Measurements from ENCODE around the gene PIGQ. TPM values are rescaled to one million over a fixed set of nuclear protein-coding genes. Genes with fewer than 3 reads are reported as not detected.

The PIGQ gene
- total and polyA plus RNA-seq, 2 experiments from 2014 or later, result 30.2 to 62.3 TPM

DNA sequence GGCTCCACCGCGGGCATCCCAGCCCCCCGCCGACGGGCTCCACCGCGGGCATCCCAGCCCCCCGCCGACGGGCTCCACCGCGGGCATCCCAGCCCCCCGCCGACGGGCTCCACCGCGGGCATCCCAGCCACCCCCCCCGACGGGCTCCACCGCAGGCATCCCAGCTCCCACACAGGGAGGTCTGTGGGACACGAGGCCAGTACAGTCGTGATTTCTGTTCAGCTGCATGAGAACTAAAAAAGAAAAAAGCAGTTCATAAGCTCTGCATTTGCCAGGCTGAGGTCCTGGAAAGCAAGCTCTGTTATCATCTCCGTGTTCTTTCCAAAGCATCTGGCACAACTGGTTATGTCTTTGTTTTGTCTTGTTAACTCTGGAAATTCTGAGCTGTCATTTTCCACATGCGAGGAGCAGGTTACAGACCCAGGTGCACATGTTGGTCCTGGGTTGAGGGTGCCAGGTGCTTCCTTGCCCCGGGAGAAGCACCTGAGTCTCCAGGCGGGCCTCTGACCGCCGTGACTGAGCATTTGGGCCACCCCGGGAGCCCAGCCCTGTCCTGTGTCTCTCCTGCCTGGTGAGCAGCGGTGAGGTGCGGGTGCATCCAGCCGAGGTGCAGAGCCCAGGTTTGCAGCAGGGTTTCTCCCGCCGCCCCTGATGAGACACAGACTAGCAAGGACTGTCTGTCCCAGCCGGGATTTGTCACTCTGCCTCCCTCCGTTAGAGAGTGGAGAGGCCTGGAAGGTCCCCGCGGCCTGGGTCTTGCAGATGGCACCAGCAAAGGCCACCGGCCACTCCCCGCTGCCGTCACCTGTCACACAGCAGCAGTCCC is 51.1 kb downstream of the PIGQ start:
- Histone ChIP-seq H2AFZ (no peak overlapping the region), H3K4me1 (ENCODE audit: insufficient read depth) (peaks cover 12% of the 10 kb centered on the region; the same call in 1 of the 2 replicates), H4K20me1 (replicated peaks; ENCODE audit: insufficient read depth) (peaks cover 10% of the 10 kb centered on the region; the same call in 1 of the 2 replicates), H3K4me3 (no peak overlapping the region), H3K79me2 (replicated peaks; ENCODE audit: insufficient read depth) (no peaks in the 10 kb centered on the region; the same call in 1 of the 2 replicates), H3K27ac (ENCODE audit: low read depth) (no peak overlapping the region; the same call in 1 of the 2 replicates), H3K4me2 (no peak overlapping the region), H3K36me3 (ENCODE audit: insufficient read depth) (no peaks in the 10 kb centered on the region), H3K9me2 (ENCODE audit: insufficient read depth) (no peaks in the 10 kb centered on the region), H3K27me3 (ENCODE audit: insufficient read depth) (no peaks in the 10 kb centered on the region), H3F3A (replicated peaks; ENCODE audit: low read depth) (peaks cover 21% of the 10 kb centered on the region)
- H3K4me1 Mint-ChIP-seq, result peaks cover 28% of the 10 kb centered on the region
- H3K27me3 Mint-ChIP-seq (ENCODE audit: insufficient read depth, low read depth, poor library complexity), result peaks cover 7% of the 10 kb centered on the region
- no peak for ATAC-seq
- TF ChIP-seq EZH2phosphoT487 (IDR thresholded peaks at IDR 0.05; ENCODE audit: unreplicated experiment), result no peak
- TF ChIP-seq, protein P1, sequence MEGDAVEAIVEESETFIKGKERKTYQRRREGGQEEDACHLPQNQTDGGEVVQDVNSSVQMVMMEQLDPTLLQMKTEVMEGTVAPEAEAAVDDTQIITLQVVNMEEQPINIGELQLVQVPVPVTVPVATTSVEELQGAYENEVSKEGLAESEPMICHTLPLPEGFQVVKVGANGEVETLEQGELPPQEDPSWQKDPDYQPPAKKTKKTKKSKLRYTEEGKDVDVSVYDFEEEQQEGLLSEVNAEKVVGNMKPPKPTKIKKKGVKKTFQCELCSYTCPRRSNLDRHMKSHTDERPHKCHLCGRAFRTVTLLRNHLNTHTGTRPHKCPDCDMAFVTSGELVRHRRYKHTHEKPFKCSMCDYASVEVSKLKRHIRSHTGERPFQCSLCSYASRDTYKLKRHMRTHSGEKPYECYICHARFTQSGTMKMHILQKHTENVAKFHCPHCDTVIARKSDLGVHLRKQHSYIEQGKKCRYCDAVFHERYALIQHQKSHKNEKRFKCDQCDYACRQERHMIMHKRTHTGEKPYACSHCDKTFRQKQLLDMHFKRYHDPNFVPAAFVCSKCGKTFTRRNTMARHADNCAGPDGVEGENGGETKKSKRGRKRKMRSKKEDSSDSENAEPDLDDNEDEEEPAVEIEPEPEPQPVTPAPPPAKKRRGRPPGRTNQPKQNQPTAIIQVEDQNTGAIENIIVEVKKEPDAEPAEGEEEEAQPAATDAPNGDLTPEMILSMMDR (conservative IDR thresholded peaks at IDR 0.05; ENCODE audit: low read depth in 2 of 2), result no peak
- TF ChIP-seq STAT1 (IDR thresholded peaks at IDR 0.05; ENCODE audit: unreplicated experiment), result no peak
- no peak for TF ChIP-seq NANOG (IDR thresholded peaks at IDR 0.05; ENCODE audit: borderline replicate concordance)
- TF ChIP-seq JUNB (IDR thresholded peaks at IDR 0.05; ENCODE audit: unreplicated experiment), result no peak
- TF ChIP-seq ZNF331 (CRISPR knock-in tag; IDR thresholded peaks at IDR 0.05; ENCODE audit: low read depth), result no peak
- no peak for TF ChIP-seq POLR2AphosphoS5 (IDR thresholded peaks at IDR 0.05; ENCODE audit: low read depth)
- TF ChIP-seq, protein P2, sequence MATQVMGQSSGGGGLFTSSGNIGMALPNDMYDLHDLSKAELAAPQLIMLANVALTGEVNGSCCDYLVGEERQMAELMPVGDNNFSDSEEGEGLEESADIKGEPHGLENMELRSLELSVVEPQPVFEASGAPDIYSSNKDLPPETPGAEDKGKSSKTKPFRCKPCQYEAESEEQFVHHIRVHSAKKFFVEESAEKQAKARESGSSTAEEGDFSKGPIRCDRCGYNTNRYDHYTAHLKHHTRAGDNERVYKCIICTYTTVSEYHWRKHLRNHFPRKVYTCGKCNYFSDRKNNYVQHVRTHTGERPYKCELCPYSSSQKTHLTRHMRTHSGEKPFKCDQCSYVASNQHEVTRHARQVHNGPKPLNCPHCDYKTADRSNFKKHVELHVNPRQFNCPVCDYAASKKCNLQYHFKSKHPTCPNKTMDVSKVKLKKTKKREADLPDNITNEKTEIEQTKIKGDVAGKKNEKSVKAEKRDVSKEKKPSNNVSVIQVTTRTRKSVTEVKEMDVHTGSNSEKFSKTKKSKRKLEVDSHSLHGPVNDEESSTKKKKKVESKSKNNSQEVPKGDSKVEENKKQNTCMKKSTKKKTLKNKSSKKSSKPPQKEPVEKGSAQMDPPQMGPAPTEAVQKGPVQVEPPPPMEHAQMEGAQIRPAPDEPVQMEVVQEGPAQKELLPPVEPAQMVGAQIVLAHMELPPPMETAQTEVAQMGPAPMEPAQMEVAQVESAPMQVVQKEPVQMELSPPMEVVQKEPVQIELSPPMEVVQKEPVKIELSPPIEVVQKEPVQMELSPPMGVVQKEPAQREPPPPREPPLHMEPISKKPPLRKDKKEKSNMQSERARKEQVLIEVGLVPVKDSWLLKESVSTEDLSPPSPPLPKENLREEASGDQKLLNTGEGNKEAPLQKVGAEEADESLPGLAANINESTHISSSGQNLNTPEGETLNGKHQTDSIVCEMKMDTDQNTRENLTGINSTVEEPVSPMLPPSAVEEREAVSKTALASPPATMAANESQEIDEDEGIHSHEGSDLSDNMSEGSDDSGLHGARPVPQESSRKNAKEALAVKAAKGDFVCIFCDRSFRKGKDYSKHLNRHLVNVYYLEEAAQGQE (IDR thresholded peaks at IDR 0.05; ENCODE audit: unreplicated experiment), result no peak
- TF ChIP-seq EZH2 (IDR thresholded peaks at IDR 0.05; ENCODE audit: low read depth, unreplicated experiment), result no peak
- TF ChIP-seq ZNF114 (CRISPR knock-in tag; IDR thresholded peaks at IDR 0.05), result no peak
- no peak for TF ChIP-seq ZNF462 (CRISPR knock-in tag; IDR thresholded peaks at IDR 0.05)
- TF ChIP-seq ETS1 (IDR thresholded peaks at IDR 0.05), result no peak
- no peak for TF ChIP-seq CREB1 (CRISPR knock-in tag; IDR thresholded peaks at IDR 0.05; ENCODE audit: low read depth)
- DNase-seq (ENCODE audit: low spot score), result no peak
- no peaks in the 10 kb centered on the region; the same call in 2 of the 3 replicates for H3K9me3 Mint-ChIP-seq
- H3K27ac Mint-ChIP-seq, result no peak overlapping the region
- H3K4me3 Mint-ChIP-seq, result no peak overlapping the region
- no peaks in the 10 kb centered on the region for H3K36me3 Mint-ChIP-seq (ENCODE audit: low read depth)

Measured in GM23338 (cell line).